ENCODE results near the gene TAS1R1.
A peak's percentile ranks its signal among the peaks of the same experiment; 100 is the strongest.

Gene TAS1R1

DNA sequence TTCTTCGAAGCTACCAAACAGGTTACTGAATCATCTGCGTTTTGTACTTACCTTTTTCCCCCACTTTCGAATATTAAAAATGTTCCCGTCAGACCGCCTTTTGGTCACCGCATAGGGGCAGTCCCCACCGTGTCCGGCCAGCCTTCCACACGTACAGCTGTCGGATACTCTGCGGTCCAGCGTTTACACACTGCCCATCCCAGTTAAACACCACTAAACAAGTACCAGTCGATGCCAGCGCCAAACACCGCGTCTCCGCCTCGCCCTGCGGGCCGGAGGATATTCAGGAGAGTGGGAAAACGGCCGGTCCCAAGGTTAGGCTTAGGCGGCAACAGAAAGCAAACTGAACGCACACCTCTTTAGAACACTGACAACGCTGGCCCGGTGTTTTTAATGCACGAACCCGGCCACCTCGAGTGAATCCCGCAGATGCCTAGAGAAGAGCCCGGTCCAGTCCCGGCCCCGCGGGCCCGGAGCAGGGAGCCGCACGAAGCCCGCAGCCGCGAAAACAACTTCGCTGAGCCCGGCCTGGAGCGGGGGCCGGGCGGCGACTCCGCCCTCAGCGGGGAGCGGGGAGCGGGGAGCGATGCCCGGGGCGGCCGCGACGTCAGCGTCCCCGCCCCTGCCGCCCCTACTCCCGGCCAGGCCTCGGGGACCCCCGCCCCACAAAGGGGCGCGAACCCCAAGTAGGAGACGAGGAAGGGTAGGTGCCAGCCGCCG, 57.7 kb downstream of the TAS1R1 start:
- Histone ChIP-seq H3K9ac (ENCODE audit: low read depth, low read length) (peak overlapping the region; percentile 73), H3K4me1 (ENCODE audit: insufficient read depth, low read length) (peaks cover 4% of the 10 kb centered on the region; the same call in 1 of the 2 replicates), H3K36me3 (ENCODE audit: insufficient read depth, low read length) (no peaks in the 10 kb centered on the region), H3K9me3 (ENCODE audit: control insufficient read depth, insufficient read depth, low read length) (no peaks in the 10 kb centered on the region)

- Histone ChIP-seq H3K36me3 (ENCODE audit: insufficient read depth, low read length) (no peaks in the 10 kb centered on the region), H3K4me1 (ENCODE audit: insufficient read depth, low read length) (peaks cover 4% of the 10 kb centered on the region; the same call in 1 of the 2 replicates), H3K9me3 (ENCODE audit: control insufficient read depth, insufficient read depth, low read length) (no peaks in the 10 kb centered on the region), H3K9ac (ENCODE audit: low read depth, low read length) (peak within 1 kb of the TSS; percentile 87)
Measured at GRCh38 chr1:6613361-6614018, 58.4 kb downstream of the TAS1R1 start, which contains the start of gene PHF13. PHF13 (plus strand) TSS chr1:6613731; CDS start chr1:6614067, 336 bp downstream.

GRCh38 chr1:6614019-6614928, 59.2 kb downstream of the TAS1R1 start:
- Histone ChIP-seq H3K36me3 (ENCODE audit: insufficient read depth, low read length) (no peaks in the 10 kb centered on the region), H3K4me1 (ENCODE audit: insufficient read depth, low read length) (peaks cover 4% of the 10 kb centered on the region; the same call in 1 of the 2 replicates), H3K9me3 (ENCODE audit: control insufficient read depth, insufficient read depth, low read length) (no peaks in the 10 kb centered on the region), H3K9ac (ENCODE audit: low read depth, low read length) (peak overlapping the region; percentile 87)

DNA sequence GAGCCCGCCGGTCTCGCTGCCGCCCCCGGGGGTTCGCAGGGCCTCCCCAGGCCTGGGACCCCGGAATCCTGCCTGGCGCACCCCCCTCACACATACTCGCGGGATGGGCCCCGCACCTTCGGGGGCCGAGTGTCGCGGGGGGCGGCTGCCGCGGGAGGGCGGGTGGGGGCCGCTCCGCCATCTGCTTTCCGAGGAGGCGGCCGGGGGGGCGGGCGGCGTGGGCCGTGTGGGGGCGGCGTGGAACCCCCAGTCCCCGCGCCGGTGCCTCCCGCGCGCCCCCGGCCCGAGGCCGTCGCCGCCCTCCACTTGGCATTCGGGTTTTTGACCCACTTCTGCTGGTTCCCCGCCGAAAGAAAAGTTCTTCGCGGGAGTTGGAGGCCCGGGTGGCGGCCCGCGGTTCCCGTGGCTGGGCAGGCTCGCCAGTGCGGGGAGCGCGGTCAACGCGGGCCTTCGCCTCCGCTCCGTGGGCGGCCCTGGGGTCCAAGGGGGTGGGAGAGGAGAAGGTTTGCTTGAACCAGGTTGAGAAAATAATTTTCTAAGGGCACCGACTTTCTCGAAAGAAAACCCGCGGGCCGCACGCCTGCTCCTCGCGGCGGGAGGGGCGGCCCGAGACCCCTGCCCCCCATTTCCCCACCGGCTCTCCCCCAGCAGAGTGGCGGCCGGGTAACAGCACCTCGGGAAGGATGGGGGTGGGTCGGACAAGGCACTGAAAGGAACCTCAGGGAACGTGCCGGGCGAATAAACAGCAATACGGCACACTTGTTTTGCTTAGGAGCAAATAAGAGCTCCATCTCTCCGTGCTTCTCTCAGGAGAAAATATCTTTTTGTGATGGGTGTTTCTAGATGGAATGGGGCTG, 60.0 kb downstream of the TAS1R1 start:
- peak overlapping the region; percentile 65 for H3K9ac ChIP-seq (ENCODE audit: low read depth, low read length)
- H3K4me1 ChIP-seq (ENCODE audit: insufficient read depth, low read length): no peaks in the 10 kb centered on the region
- no peaks in the 10 kb centered on the region for H3K9me3 ChIP-seq (ENCODE audit: control insufficient read depth, insufficient read depth, low read length)
- H3K36me3 ChIP-seq (ENCODE audit: insufficient read depth, low read length): peaks cover 3% of the 10 kb centered on the region; the same call in 1 of the 2 replicates

GRCh38 chr1:6619045-6619444, 63.9 kb downstream of the TAS1R1 start:
- Histone ChIP-seq H3K9ac (ENCODE audit: low read depth, low read length) (no peak overlapping the region), H3K9me3 (ENCODE audit: control insufficient read depth, insufficient read depth, low read length) (no peaks in the 10 kb centered on the region), H3K36me3 (ENCODE audit: insufficient read depth, low read length) (peaks cover 17% of the 10 kb centered on the region), H3K4me1 (ENCODE audit: insufficient read depth, low read length) (no peaks in the 10 kb centered on the region)

GRCh38 chr1:6621429-6622391, 66.6 kb downstream of the TAS1R1 start:
- H3K4me1 ChIP-seq (ENCODE audit: insufficient read depth, low read length): no peaks in the 10 kb centered on the region
- no peak overlapping the region for H3K9ac ChIP-seq (ENCODE audit: low read depth, low read length)
- H3K36me3 ChIP-seq (ENCODE audit: insufficient read depth, low read length): peaks cover 17% of the 10 kb centered on the region

GRCh38 chr1:6622396-6623152, 67.5 kb downstream of the TAS1R1 start:
- Histone ChIP-seq H3K36me3 (ENCODE audit: insufficient read depth, low read length) (peaks cover 17% of the 10 kb centered on the region), H3K9me3 (ENCODE audit: control insufficient read depth, insufficient read depth, low read length) (no peaks in the 10 kb centered on the region), H3K4me1 (ENCODE audit: insufficient read depth, low read length) (no peaks in the 10 kb centered on the region), H3K9ac (ENCODE audit: low read depth, low read length) (no peak overlapping the region)

More at GRCh38 chr1:6621429-6622391, 66.6 kb downstream of the TAS1R1 start:
- no peaks in the 10 kb centered on the region for H3K9me3 ChIP-seq (ENCODE audit: control insufficient read depth, insufficient read depth, low read length)

DNA sequence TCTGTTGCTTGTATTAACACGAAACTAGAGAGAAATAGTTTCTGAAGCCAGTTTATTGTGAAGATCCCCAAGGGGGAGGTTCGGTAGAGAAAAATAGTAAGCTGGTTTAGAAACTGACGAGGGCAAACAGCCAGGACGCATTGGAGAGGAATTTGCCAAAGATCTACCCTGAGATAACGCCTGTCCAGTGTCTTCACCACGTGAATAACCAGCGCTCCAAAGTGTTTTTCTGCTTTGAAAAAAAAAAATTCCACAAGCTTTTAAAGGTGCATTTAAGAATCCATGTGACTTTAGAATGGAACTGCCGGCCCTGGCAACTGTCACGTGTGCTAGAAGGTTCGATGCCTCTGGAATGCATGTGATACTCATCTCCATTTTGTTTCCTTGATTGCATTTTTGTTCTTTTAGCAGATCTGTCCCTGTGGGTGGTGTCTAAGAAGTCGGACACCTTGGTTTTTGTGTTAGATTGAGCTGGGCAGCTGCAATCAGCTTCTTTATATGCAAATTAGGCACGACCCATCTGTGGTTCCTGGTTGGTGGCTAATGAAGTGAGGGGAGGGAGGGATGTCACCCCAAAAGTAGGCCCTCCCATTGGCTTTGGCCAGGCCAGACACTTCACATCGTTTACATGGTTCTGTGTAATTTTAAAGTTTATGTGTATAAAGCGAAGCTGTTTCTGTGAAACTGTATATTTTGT, 68.3 kb downstream of the TAS1R1 start:
- H3K36me3 ChIP-seq (ENCODE audit: insufficient read depth, low read length): peaks cover 17% of the 10 kb centered on the region
- no peaks in the 10 kb centered on the region for H3K4me1 ChIP-seq (ENCODE audit: insufficient read depth, low read length)
- H3K9ac ChIP-seq (ENCODE audit: low read depth, low read length): no peak overlapping the region

DNA sequence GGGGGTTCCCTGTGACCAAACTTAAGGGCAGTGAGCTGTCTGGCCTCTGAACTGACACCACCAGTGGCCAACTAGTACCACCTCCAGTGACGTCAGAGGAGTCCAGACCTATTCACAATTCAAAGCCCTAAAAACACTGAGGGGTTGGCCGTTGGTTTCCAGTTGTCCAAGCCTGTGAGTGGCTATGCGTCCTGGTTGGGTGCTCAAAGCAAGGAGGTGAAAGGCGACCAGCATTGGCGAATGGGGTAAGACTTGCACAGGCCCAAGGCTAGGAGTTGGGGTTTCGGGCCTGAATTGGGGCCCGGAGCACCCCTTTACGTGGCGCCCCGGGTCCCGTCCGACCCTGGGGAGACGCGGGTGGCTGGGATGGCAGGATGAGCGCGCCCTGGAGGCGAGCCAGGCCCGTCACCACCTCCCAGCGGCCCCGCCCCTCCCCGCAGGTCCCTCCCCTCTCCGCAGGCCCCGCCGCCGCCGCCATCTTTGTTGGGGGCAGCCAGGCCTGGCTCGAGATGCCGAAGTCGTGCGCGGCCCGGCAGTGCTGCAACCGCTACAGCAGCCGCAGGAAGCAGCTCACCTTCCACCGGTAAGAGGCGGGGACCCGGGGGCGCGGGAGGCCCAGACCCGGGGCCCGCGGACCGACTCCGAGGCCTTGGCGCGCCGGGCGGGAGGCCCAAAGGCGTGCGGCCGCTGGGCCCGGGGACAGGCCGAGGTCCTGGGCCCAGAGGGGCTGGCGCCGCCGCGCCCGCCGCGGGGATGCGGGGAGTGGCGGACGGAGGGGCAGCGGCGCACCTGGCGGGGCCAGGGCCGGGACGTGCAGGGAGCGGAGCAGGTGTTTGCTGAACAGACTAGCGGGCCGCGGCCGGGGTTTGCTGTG, 69.8 kb downstream of the TAS1R1 start, which contains the start of gene THAP3:
TSS of gene THAP3 (plus strand) at position 159 of the 874 bp plus-strand sequence. CDS start at position 510, 351 bp downstream.
- Histone ChIP-seq H3K36me3 (ENCODE audit: insufficient read depth, low read length) (peaks cover 17% of the 10 kb centered on the region), H3K4me1 (ENCODE audit: insufficient read depth, low read length) (no peaks in the 10 kb centered on the region), H3K9ac (ENCODE audit: low read depth, low read length) (peak within 1 kb of the TSS; percentile 66), H3K9me3 (ENCODE audit: control insufficient read depth, insufficient read depth, low read length) (no peaks in the 10 kb centered on the region)

More for the DNA sequence above, 68.3 kb downstream of the TAS1R1 start:
- H3K9me3 ChIP-seq (ENCODE audit: control insufficient read depth, insufficient read depth, low read length): no peaks in the 10 kb centered on the region

- no peaks in the 10 kb centered on the region for H3K4me1 ChIP-seq (ENCODE audit: insufficient read depth, low read length)
- H3K36me3 ChIP-seq (ENCODE audit: insufficient read depth, low read length): peaks cover 11% of the 10 kb centered on the region
- H3K9me3 ChIP-seq (ENCODE audit: control insufficient read depth, insufficient read depth, low read length): no peaks in the 10 kb centered on the region
- H3K9ac ChIP-seq (ENCODE audit: low read depth, low read length): peak overlapping the region; percentile 66
Measured at GRCh38 chr1:6625584-6626149, 70.6 kb downstream of the TAS1R1 start.

DNA sequence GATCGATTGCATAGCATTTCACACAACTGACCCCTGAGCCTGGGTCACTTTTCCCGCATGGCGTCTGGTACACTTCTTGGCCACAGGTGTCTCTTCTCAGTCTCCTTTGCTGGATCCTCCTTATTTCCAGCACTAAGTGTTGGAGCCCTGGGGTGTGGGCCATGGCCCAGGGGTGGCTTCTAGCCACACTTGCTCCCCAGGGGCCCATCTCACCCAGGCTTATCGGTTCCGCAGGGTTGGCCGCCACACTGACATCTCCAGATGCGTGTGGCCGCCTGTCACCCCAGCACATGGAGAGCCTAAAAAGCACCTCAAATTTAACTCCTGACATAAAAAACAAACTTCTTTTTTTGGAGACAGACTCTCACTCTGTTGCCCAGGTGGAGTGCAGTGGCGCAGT, 71.9 kb downstream of the TAS1R1 start:
- H3K9me3 ChIP-seq (ENCODE audit: control insufficient read depth, insufficient read depth, low read length): no peaks in the 10 kb centered on the region
- H3K4me1 ChIP-seq (ENCODE audit: insufficient read depth, low read length): no peaks in the 10 kb centered on the region
- H3K9ac ChIP-seq (ENCODE audit: low read depth, low read length): no peak overlapping the region
- no peaks in the 10 kb centered on the region for H3K36me3 ChIP-seq (ENCODE audit: insufficient read depth, low read length)

Measured in ES-I3 (cell line).